GM21717 (cell line): ENCODE measurements around the gene ESPL1.
A peak's percentile ranks its signal among the peaks of the same experiment; 100 is the strongest.

Source experiments
- ATAC-seq: cut with Tn5 transposase; IDR thresholded peaks from one replicate; pipeline ENCODE4 v1.9.1; 2021; ENCODE audit warnings: mild to moderate bottlenecking, moderate library complexity; ENCODE audit not compliant: unreplicated experiment

Gene ESPL1

GRCh38 chr12:53255996-53256395, 12.1 kb upstream of the ESPL1 start:
- ATAC-seq = no peak

- no peak for ATAC-seq
Measured at GRCh38 chr12:53258541-53259539, 9.3 kb upstream of the ESPL1 start.

GRCh38 chr12:53259891-53260290, 8.2 kb upstream of the ESPL1 start:
- no peak for ATAC-seq

DNA sequence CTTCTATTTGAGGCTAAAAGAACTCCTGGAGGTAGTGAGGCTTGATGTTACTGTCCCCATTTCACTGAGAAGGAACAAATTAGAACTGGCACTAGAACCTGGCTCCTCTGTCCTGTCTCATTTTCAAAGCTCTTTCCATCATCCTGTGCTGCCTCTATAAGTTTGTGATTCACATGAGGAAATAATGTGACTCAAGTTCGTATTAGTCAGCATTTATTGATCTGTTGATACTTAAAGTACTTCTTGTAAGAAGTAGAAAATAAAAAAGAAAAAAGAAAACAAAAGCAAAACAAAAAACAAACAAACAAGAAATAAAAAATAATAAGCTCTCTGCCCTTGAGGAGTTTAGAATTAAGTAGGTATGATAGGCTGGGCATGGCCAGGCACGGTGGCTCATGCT, 2.3 kb upstream of the ESPL1 start:
- ATAC-seq = no peak

DNA sequence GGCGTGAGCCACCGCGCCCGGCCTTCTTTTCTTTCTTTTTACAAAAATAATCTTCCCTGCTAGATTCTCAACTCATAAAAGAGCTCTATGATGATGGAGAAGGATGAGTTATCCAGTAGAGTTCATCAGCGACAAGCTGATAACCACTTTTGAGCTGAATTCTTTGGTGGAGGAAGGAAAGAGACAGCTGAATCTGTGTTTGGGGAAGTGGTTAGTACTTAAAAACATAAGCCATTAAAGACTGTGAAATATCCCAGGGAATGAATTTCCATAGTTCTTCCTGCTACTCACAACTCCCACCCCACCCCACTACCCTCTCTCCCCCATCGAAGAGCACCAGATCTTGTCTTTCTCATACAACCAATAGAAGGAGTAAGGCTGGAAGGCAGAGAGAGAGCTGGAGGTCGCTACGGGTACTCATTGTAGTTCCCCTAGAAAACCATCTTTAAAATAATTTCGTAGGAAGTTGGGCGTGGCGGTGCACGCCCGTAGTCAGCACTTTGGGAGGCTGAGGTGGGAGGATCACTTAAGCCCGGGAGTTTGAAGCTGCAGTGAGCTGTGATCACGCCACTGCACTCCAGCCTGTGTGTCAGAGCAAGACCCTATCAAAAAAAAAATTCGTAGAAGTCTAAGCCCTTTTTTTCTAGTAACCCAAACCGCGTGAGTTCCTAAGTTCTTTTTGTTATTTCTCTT, 647 bp upstream of the ESPL1 start:
- ATAC-seq = no peak

DNA sequence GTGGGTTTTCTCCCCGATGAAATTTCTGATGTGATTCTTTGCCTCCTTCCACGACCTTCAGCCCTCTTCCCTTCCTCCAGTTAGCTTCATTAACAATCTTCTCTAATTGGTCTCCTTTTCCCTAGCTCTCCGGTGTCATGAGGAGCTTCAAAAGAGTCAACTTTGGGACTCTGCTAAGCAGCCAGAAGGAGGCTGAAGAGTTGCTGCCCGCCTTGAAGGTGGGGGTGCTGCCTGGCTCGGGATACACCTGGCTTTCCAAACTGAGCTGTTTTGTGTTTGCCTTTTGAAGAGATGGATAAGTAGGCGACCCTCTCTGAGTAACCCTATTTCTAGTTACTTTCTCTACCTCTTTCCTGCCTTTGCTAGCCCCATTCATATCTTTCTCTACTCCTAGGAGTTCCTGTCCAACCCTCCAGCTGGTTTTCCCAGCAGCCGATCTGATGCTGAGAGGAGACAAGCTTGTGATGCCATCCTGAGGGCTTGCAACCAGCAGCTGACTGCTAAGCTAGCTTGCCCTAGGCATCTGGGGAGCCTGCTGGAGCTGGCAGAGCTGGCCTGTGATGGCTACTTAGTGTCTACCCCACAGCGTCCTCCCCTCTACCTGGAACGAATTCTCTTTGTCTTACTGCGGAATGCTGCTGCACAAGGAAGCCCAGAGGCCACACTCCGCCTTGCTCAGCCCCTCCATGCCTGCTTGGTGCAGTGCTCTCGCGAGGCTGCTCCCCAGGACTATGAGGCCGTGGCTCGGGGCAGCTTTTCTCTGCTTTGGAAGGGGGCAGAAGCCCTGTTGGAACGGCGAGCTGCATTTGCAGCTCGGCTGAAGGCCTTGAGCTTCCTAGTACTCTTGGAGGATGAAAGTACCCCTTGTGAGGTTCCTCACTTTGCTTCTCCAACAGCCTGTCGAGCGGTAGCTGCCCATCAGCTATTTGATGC, 797 bp downstream of the ESPL1 start:
- ATAC-seq = peak; percentile 16

GRCh38 chr12:53274445-53274844, 6.3 kb downstream of the ESPL1 start:
- no peak for ATAC-seq

GRCh38 chr12:53276511-53276910, 8.4 kb downstream of the ESPL1 start:
- no peak for ATAC-seq

DNA sequence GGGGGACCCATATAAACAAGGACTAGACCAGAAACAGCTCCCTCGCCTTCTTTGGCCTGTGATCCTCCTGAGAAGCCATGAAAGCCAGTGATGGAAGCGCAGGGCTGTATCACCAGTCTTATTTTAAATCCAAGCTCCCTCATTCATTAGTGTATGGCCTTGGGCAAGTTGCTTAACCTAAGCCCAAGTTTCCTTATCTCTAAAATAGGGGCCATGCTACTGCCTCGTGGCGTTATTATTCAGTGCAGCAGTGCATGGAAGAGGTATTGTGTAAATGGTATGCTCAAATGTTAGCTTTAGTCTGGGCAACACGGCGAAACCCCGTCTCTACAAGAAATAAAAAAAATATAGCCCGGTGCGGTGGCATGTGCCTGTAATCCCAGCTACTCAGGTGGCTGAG, 9.9 kb downstream of the ESPL1 start:
- no peak for ATAC-seq

DNA sequence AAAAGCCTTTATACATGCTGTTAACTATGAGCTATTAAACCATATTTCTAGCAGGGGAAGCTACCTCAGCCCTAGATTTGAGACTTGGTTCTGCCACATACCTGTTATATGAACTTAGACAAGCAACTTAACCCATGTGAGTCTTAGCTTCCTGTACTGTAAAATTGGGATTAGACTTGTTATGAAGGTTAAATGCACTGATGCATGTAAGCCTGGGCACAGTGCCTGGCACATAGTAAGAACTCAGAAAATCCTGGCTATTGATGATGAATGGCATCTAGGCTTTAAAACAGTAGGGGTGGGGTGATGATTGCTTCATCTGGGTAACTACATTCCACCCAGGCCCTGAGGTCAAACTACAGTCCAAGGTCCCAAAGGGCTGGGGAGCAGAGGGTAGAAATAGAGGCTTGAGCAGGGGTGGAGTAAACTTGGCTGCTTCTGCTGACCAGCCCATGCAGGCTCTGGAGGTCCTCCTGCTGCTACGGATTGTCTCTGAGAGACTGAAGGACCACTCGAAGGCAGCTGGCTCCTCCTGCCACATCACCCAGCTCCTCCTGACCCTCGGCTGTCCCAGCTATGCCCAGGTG, 11.3 kb downstream of the ESPL1 start:
- no peak for ATAC-seq

GRCh38 chr12:53279888-53280498, 11.9 kb downstream of the ESPL1 start:
- ATAC-seq = no peak

DNA sequence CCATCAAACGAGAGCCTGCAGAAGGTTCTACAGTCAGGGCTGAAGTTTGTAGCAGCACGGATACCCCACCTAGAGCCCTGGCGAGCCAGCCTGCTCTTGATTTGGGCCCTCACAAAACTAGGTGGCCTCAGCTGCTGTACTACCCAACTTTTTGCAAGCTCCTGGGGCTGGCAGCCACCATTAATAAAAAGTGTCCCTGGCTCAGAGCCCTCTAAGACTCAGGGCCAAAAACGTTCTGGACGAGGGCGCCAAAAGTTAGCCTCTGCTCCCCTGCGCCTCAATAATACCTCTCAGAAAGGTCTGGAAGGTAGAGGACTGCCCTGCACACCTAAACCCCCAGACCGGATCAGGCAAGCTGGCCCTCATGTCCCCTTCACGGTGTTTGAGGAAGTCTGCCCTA, 18.3 kb downstream of the ESPL1 start:
- no peak for ATAC-seq

DNA sequence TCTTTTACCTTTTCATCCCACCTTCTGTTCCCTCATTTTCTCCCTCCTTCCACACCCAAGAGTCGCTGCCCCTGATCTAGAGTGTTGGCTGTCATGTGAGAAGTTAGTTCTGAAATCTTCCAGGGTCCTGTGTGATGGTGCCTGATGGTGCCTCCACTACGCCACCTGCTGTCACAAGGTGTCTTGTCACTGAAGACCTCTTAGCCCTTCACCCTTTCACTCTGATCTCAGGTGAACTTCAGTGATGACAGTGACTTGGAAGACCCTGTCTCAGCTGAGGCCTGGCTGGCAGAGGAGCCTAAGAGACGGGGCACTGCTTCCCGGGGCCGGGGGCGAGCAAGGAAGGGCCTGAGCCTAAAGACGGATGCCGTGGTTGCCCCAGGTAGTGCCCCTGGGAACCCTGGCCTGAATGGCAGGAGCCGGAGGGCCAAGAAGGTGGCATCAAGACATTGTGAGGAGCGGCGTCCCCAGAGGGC, 19.7 kb downstream of the ESPL1 start:
- no peak for ATAC-seq

GRCh38 chr12:53288322-53288721, 20.2 kb downstream of the ESPL1 start:
- no peak for ATAC-seq

DNA sequence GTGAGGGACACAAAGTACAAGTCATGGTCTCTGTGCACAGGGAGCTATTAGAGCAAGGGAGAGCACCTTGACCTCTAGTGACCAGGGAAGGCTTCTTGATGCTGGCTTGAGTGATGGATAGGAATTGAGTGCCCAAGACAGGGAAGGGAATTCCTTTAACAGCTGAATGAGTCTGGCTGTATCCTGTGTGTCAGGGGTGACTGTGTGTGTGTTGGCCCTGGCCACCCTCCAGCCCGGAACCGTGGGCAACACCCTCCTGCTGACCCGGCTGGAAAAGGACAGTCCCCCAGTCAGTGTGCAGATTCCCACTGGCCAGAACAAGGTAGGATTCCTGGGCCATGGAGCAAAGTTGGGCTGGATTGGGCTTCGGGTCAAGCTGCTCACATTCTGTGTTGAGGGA, 21.8 kb downstream of the ESPL1 start:
- no peak for ATAC-seq

GRCh38 chr12:53290661-53291060, 22.6 kb downstream of the ESPL1 start:
- no peak for ATAC-seq

- ATAC-seq = no peak
Measured at GRCh38 chr12:53292426-53292825, 24.3 kb downstream of the ESPL1 start.

GRCh38 chr12:53295070-53295890, 27.2 kb downstream of the ESPL1 start, which contains the start of gene PFDN5:
Gene PFDN5 (plus strand): TSS chr12:53295542. CDS start chr12:53295568, 26 bp downstream.
- peak; percentile 78 for ATAC-seq

GRCh38 chr12:53295891-53296219, 27.8 kb downstream of the ESPL1 start:
- ATAC-seq = no peak
